ENCODE results near the gene SPRR5. TPM values are rescaled to one million over a fixed set of nuclear protein-coding genes. Genes with fewer than 3 reads are reported as not detected.

Gene SPRR5, protein sequence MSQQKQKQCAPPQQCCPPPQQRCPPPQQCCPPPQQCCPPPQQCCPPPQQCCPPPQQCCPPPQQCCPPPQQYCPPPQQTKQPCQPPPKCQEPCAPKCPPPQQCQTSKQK
- total RNA-seq (2014; rRNA removed; shearing (Covaris generic)) = not detected in 2 replicates
- polyA plus RNA-seq (2015; cell fraction: cytosol; rRNA removed) = not detected in 2 replicates
- polyA plus RNA-seq (2015; cell fraction: nucleus; rRNA removed) = not detected in 2 replicates

DNA sequence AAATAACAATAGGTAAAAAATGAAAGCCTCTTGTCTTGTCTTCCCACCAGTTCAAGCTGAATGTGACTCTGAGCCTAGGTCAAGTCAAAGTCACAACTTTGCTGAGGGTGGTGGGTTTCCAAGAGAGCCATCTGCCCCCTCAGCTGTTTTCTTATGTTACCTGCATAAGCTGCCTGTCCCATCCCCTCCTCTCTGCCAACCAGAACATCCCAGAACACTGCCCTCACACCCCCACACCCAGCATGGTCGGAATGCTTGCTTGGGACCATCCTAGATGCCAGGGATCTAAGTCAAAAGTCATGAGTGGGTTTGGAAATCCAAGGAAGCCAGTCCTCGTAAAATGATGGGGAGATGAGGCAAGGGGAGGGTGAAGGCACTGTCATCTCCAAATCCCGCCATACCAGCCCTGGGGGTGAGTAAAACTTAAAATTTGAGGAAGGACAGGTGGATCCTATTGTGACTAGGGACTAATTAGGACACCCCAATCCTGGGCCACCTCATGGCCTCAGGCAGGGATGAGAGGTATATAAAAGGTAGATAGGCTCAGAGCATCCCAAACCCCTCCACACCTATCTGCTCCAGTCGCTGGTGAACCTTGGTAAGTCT is at the start of gene SPRR5:
TSS of gene SPRR5 (plus strand) at position 556 of the 606 bp plus-strand sequence. CDS start 1,349 bp downstream, outside the sequence.
- in situ Hi-C loops (cut with HindIII; ENCODE audit: low pct_unique_long_range_greater_than_20kb, low sequenced_read_pairs) = no loop called here
- DNase-seq (ENCODE audit: low read depth, low spot score) = no peak

DNA sequence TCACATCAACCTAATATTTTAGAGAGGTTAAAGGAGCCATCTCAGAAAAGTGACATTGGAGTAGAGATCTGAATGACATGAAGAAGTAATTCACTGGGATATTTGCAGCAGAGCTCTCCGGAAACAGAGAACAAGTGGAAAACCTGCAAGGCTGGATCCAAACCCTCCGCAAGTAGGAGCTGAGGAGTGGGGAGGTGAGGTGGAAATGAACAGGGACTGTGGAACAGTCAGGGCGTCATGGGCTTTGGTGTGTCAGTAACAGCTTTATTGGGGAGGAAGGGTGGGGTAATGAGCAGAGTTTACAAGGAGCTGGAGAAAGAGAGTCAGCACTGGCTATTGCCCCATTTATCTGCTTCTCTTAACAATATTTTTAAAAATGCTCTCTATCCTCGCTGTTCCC is 48.0 kb upstream of the SPRR5 start:
- DNase-seq (ENCODE audit: low read depth, low spot score) = no peak
- in situ Hi-C loops (cut with HindIII; ENCODE audit: low pct_unique_long_range_greater_than_20kb, low sequenced_read_pairs) = no loop called here

DNA sequence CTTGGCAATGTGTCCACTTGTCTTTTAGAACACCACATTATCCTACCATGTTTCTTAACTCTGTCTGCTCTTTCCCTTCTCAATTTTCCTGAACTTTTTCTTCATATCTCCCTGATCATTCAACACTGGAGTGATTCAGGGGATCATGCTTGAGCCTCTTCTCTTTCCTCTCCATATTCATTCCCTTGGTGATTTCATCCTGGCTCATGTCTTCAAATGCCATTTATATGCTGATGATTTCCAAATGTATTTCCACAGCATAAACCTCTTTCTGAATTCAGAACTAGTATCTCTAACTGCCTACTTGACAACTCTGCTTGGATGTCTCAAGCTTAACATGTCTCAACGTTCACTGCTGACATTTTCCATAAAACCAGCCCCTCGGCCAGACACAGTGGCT is 47.1 kb upstream of the SPRR5 start:
- in situ Hi-C loops (cut with HindIII; ENCODE audit: low pct_unique_long_range_greater_than_20kb, low sequenced_read_pairs) = no loop called here
- no peak for DNase-seq (ENCODE audit: low read depth, low spot score)

DNA sequence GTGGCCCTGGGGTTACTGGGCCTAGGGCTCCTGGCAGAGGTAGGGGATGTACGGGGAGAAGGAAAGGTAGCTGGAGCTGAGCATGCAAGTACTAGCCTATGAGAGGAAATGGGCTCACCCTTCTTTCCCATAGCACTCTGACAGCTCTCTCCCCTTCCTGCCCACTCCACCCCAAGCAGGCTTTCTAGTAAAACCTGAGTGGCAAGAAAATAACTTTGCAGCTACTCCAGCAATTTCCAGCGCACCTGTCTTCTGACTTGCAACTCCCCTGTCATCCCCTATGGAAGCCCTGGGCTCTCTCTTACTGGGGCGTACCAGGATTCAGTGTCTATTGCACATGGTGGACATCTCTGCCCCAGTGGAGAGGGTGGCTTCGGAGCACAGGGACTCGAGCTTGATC is 45.4 kb upstream of the SPRR5 start:
- in situ Hi-C loops (cut with HindIII; ENCODE audit: low pct_unique_long_range_greater_than_20kb, low sequenced_read_pairs) = no loop called here
- DNase-seq (ENCODE audit: low read depth, low spot score) = no peak

DNA sequence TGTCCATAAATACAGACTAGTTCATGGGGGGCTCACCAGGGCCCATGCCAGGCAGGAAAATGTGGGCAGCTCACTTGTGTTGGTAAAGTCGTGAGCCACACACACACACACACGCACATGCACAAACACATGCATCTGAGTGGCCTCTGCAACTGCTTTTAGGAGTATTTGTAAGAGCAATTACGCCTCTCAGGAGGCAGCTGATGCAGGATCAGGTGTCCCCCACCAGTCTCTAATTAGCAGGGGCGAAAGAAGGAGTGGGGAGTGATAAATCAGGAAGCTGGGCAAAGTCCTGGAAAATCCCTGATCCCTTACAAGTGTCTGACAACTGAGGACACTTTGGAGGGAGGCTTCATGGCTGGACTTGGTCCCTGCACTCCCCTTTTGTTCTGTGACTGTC is 44.4 kb upstream of the SPRR5 start:
- in situ Hi-C loops (cut with HindIII; ENCODE audit: low pct_unique_long_range_greater_than_20kb, low sequenced_read_pairs) = no loop called here
- no peak for DNase-seq (ENCODE audit: low read depth, low spot score)

DNA sequence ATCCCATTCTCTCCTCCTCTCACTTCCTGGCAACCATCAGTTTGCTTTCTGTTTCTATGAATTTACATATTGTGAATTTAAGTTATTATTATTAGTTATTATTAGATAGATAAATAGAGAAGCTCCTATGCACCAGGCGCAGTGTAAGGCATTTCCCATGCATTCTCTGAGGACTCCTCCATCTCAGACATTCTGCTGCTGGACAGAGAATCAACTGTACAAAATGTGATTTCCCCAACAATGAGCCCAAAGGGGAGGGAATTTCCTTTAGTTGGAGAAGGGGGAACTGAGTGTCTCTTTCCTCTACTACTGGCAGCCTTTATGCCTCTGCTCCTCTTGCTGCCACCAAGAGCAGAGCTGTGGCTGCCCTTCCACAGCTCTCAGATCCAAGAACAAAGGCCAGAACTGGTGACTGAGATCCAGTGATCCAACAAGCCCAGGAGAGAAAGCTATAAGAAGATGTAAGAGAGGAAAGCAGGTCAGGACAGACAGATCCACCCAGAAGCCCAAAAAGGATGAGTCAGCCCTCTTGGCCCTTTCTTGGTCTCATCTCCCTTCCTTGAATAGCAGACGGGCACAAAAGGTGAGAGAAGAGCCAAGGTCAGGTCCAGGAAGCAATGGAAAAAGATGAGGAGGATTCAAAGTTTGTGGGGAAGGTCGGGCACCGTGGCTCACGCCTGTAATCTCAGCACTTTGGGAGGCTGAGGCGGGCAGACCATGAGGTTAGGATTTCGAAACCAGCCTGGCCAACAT is 42.1 kb upstream of the SPRR5 start:
- DNase-seq (ENCODE audit: low read depth, low spot score) = no peak
- in situ Hi-C loops (cut with HindIII; ENCODE audit: low pct_unique_long_range_greater_than_20kb, low sequenced_read_pairs) = no loop called here

DNA sequence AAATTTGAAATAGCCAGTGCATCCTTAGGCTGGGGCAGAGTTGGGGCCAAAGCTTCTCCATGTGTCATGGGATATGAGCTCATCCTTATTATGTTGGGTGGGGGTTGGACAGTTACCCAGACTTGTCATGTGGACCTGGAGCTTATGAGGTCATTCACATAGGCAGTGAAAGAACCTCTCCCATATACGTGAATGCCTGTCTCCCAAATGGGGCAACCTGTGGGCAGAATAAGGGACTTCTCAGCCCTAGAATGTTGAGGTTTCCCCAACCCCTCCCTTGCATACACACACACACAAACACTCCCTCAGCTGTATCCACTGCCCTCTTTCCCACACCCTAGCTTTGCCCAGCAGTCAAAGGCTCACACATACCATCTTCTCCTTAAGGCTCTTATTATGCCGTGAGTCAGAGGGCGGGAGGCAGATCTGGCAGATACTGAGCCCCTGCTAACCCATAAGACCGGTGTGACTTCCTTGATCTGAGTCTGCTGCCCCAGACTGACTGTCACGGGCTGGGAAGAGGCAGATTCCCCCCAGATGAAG is 40.9 kb upstream of the SPRR5 start:
- in situ Hi-C loops (cut with HindIII; ENCODE audit: low pct_unique_long_range_greater_than_20kb, low sequenced_read_pairs) = no loop called here
- DNase-seq (ENCODE audit: low read depth, low spot score) = no peak

DNA sequence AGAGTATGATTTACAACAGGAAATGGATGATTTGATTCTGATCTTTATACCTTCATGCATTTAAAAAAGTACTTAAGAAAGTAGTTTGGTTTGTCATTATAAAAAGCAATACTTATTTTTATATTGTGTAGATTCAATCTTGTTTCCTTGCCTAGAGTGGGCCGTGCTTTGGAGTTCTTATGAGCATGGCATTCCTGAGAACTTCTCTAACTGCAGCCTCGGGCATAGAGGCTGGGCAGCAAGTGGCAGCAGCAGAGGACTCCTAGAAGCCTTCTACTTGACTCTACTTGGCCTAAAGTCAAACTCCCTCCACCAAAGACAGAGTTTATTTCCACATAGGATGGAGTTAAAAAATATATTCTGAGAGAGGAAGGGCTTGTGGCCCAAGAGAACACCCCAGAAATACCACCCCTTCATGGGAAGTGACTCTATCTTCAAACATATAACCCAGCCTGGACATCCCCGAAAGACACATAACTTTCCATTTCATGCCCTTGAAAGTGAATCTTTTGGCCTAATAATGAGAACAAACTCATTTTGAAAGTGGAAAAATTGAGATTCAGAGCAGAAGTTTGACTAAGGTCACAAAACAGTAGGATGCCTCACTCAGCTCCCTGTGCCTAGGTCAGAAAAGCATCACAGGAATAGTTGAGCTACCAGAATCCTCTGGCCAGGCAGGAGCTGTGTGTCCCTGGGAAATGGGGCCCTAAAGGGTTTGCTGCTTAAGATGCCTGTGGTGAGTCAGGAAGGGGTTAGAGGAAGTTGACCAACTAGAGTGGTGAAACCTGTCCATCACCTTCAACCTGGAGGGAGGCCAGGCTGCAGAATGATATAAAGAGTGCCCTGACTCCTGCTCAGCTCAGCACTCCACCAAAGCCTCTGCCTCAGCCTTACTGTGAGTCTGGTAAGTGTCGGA is 39.1 kb upstream of the SPRR5 start, which contains the start of gene IVL:
TSS of gene IVL (plus strand) at position 861 of the 916 bp plus-strand sequence. CDS start 1,252 bp downstream, outside the sequence.
- DNase-seq (ENCODE audit: low read depth, low spot score) = no peak
- in situ Hi-C loops (cut with HindIII; ENCODE audit: low pct_unique_long_range_greater_than_20kb, low sequenced_read_pairs) = no loop called here

DNA sequence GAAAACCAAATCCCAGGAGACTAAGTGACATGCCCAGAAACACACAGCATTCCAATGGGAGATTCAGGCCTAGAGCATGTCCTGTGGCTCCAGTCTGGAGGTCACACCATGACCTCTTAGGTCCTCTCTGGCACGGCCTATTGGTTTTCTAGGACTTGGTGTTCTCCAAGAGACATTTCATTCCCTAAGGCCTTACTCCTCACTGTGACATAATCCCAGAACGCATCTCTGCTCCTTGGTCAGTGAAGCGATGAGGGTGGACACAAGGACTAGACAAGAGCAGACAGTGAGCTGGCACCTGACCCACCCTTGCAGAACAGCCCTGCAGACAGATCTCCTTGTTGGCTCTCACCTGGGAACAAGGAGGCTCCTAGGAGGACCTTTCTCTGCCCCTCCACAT is 37.8 kb upstream of the SPRR5 start:
- no peak for DNase-seq (ENCODE audit: low read depth, low spot score)
- in situ Hi-C loops (cut with HindIII; ENCODE audit: low pct_unique_long_range_greater_than_20kb, low sequenced_read_pairs) = no loop called here

DNA sequence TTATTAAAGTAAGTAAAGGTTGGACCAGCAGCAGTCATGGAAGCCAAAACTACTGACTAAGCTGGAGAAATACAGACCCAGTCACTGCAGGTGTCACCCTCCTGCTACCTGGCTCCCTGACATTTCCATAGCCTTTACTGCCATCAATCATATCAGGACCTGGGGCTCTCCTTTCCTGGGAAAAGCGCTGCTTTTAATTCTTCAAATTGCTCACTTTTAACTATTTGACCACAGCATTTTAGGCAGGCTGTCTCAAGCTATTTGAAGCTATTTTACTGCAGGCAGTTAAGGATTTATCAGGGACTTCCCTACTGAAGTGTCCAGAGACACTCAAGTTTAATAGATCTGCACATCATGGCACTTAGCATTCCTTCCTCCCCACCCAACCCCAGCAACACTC is 34.5 kb upstream of the SPRR5 start:
- in situ Hi-C loops (cut with HindIII; ENCODE audit: low pct_unique_long_range_greater_than_20kb, low sequenced_read_pairs) = no loop called here
- no peak for DNase-seq (ENCODE audit: low read depth, low spot score)

DNA sequence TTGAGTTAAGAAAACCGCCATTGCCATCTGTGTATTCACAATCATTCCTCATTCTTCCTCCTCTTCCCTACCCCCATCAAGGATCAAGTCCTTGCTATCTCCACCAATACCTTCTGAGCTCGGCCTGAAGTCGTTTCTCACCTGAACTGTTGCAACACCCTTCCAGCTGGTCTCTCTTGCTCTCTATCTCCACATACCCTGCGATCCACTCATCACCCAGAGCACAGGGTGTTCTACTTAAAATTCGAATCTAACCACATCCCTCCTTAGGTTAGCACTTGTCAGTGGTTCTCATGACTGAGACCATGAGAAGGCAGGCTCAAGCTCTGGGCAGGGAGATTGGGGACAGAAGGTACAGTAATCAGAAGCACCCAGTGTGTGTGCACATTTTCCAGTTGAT is 34.1 kb upstream of the SPRR5 start:
- in situ Hi-C loops (cut with HindIII; ENCODE audit: low pct_unique_long_range_greater_than_20kb, low sequenced_read_pairs) = no loop called here
- no peak for DNase-seq (ENCODE audit: low read depth, low spot score)

DNA sequence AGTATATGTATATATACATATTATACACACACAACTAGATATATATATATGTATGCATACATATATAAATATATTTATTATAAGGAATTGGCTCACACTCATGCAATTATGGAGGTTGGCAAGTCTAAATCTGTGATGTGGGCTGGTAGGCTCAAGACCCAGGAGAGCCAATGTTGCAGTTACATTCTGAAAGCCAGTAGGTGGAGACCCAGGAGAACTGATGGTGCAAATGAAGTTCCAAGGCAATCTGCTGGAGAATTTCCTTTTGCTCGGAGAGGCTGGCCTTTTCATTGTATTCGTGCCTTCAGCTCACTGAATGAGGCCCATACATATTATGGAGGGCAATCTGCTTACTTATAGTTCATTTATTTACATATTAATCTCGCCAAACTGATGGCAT is 29.2 kb upstream of the SPRR5 start:
- in situ Hi-C loops (cut with HindIII; ENCODE audit: low pct_unique_long_range_greater_than_20kb, low sequenced_read_pairs) = no loop called here
- DNase-seq (ENCODE audit: low read depth, low spot score) = peak; percentile 73

DNA sequence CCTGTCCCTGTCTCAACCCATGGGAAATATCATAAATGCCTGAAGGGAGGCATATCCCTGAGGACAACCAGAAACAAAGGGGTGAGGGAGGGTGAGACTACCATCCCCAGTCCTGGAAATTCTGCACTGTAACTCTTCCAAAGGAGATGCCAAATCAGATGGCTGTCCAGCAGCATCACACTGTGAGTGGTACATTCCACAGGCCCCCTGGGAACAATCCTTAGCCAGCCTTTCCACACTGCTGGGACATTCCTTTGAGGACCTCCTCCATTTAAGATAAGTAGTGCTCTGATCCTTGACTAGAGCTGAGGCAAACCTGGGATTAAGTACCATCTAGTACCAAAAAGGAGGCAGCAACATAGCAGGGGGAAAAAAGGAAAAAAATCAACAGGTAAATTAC is 27.9 kb upstream of the SPRR5 start:
- no peak for DNase-seq (ENCODE audit: low read depth, low spot score)
- in situ Hi-C loops (cut with HindIII; ENCODE audit: low pct_unique_long_range_greater_than_20kb, low sequenced_read_pairs) = no loop called here

DNA sequence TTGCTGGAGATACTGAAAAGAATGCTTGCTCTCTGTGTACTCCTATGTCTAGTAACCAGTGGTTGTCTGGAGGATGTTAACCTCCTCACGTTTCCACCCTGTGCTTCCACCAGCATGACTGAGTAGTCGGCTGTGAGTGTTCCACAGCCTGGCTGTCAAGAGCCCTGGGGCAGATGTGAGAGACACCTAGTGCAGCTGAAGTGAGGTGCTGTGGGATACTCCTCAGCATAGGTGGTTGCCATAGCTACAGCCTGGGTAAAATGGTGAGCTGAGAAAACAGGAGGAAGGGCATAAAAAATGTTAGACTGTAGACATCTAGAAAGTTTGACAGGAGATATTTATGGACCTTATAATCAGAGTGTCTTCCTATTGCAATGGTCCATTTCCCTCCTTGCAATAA is 22.8 kb upstream of the SPRR5 start:
- in situ Hi-C loops (cut with HindIII; ENCODE audit: low pct_unique_long_range_greater_than_20kb, low sequenced_read_pairs) = no loop called here
- no peak for DNase-seq (ENCODE audit: low read depth, low spot score)

DNA sequence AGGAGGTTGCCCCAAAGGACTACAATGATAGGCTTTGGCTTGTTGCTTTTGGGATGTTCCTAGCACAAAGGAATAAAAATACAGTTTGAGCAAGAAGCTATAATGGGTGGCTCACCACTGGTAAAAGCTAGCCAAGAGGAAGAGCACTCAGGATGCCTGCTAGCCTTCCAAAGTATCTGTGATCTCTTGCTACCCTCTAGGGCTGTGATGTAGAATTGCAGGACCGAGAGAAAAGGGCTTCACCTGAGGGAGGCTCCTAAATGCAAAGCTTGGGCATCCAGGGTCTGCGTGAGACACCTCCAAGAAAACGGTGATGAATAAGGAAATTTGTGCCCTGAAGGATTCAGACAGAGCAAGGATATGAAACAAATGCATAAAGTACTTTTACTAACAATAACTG is 20.9 kb upstream of the SPRR5 start:
- peak; percentile 82 for DNase-seq (ENCODE audit: low read depth, low spot score)
- in situ Hi-C loops (cut with HindIII; ENCODE audit: low pct_unique_long_range_greater_than_20kb, low sequenced_read_pairs) = no loop called here

DNA sequence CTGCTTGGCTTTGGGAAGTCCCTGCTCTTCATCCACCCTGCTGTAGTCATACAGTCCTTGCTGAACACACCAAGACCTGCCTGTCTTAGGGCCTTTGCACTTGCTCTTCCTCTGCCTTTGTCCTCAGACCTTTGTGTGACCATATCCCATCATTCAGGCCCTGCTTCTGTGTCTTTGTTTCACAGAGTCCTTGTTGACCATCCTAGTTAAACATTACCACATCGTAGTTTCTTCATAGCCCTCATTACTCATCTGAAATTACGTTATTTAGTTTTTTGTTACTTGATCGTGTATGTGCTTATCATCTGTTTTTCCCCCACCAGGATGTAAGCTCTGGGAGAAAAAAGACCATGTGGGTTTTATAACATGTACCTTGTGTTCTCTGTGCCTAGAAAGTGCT is 18.3 kb upstream of the SPRR5 start:
- in situ Hi-C loops (cut with HindIII; ENCODE audit: low pct_unique_long_range_greater_than_20kb, low sequenced_read_pairs) = no loop called here
- no peak for DNase-seq (ENCODE audit: low read depth, low spot score)

DNA sequence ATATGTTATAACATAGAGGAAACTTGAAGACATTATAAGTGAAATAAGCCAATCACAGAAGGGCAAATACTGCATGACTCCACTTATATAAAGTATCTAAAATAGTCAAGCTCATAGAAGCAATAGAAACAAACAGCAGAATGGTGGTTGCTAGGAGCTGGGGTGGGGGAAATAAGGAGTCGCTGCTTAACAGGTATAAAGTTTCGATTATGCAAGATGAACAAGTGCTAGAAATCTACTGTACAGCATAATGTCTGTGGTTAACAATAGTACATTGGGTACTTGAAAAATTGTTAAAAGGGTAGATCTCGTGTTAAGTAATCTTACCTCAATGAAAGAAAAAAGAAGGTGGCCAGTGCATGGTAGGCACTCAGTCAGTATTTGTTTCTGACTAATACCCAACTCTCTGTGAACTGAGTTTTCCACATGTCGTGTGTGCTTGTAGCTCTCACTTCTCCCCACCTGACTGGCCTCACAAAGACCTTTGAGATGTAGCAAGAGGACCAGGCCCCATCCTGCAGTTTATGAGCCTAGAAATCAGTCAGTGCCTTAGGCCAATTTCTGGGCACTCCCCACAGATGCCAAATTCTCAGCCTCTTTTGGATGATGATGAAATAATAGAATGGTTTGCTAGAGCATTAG is 14.7 kb upstream of the SPRR5 start:
- in situ Hi-C loops (cut with HindIII; ENCODE audit: low pct_unique_long_range_greater_than_20kb, low sequenced_read_pairs) = no loop called here
- DNase-seq (ENCODE audit: low read depth, low spot score) = no peak

Measured in SK-MEL-5 (cell line).